Neural cell (in vitro differentiated cells): ENCODE measurements around the gene IFNA16.

Experiments
- CTCF ChIP-seq: fragments of 450-650 bp; IDR thresholded peaks from 2 replicates; pipeline ENCODE4 v1.5.1; 2014; ENCODE audit warnings: antibody characterized with exemption, mild to moderate bottlenecking, moderate library complexity; ENCODE audit not compliant: poor library complexity, severe bottlenecking
- EP300 ChIP-seq: fragments of 450-650 bp; conservative IDR thresholded peaks from 2 replicates; pipeline ENCODE4 v1.6.1; 2014; ENCODE audit warnings: antibody characterized with exemption, mild to moderate bottlenecking, moderate library complexity; ENCODE audit not compliant: poor library complexity, severe bottlenecking
- EZH2 ChIP-seq: fragments of 200-600, 300-800 bp; shearing (Covaris generic), sonication (generic); IDR thresholded peaks from 2 replicates; pipeline ENCODE4 v1.6.1; 2014; ENCODE audit warnings: antibody characterized with exemption, low read length, borderline replicate concordance, mild to moderate bottlenecking; ENCODE audit not compliant: insufficient read depth, poor library complexity, severe bottlenecking
- POLR2AphosphoS5 ChIP-seq: IDR thresholded peaks from 2 replicates; pipeline ENCODE4 v1.6.1; 2012
- RAD21 ChIP-seq: fragments of 450-650 bp; conservative IDR thresholded peaks from 2 replicates; pipeline ENCODE4 v1.6.1; 2014; ENCODE audit warnings: antibody characterized with exemption, mild to moderate bottlenecking, moderate library complexity
- REST ChIP-seq: IDR thresholded peaks from 2 replicates; pipeline ENCODE4 v1.6.1; 2012; ENCODE audit warnings: borderline replicate concordance
- SMC3 ChIP-seq: fragments of 450-650 bp; conservative IDR thresholded peaks from 2 replicates; pipeline ENCODE4 v1.6.1; 2014; ENCODE audit warnings: antibody characterized with exemption, mild to moderate bottlenecking, moderate library complexity; ENCODE audit not compliant: poor library complexity
- TAF1 ChIP-seq: IDR thresholded peaks from 2 replicates; pipeline ENCODE4 v1.6.1; 2012; ENCODE audit warnings: low read depth

GRCh38 chr9:21265421-21266189 lies 48.5 kb upstream of the IFNA16 start:
- TF ChIP-seq CTCF (no peak), RAD21 (no peak), EZH2 (no peak), REST (no peak), EP300 (no peak), TAF1 (no peak), POLR2AphosphoS5 (no peak), SMC3 (no peak)
